ENCODE data around the gene TRHDE.

Gene TRHDE

GRCh38 chr12:72330784-72331183 lies 58.6 kb downstream of the TRHDE start:
- no peak for DNase-seq

- DNase-seq: no peak
Measured at GRCh38 chr12:72337382-72337781, 65.2 kb downstream of the TRHDE start.

GRCh38 chr12:72337946-72338345 lies 65.8 kb downstream of the TRHDE start:
- no peak for DNase-seq

- no peak for DNase-seq
Measured at GRCh38 chr12:72338437-72338836, 66.3 kb downstream of the TRHDE start.

- peak; percentile 39 to 43 for DNase-seq
Measured at GRCh38 chr12:72346363-72346944, 74.3 kb downstream of the TRHDE start.

GRCh38 chr12:72349491-72349890 lies 77.3 kb downstream of the TRHDE start:
- DNase-seq: no peak

GRCh38 chr12:72359416-72359815 lies 87.2 kb downstream of the TRHDE start:
- no peak for DNase-seq

GRCh38 chr12:72365151-72365550 lies 93.0 kb downstream of the TRHDE start:
- DNase-seq: no peak

GRCh38 chr12:72366255-72366654 lies 94.1 kb downstream of the TRHDE start:
- DNase-seq: no peak

GRCh38 chr12:72368298-72368697 lies 96.1 kb downstream of the TRHDE start:
- no peak for DNase-seq

GRCh38 chr12:72368719-72369422 lies 96.7 kb downstream of the TRHDE start:
- DNase-seq: no peak

GRCh38 chr12:72369423-72369959 lies 97.3 kb downstream of the TRHDE start:
- DNase-seq: no peak

- no peak for DNase-seq
Measured at GRCh38 chr12:72380441-72380840, 108.3 kb downstream of the TRHDE start.

GRCh38 chr12:72388322-72388721 lies 116.2 kb downstream of the TRHDE start:
- no peak for DNase-seq

- DNase-seq: no peak
Measured at GRCh38 chr12:72390146-72390545, 118.0 kb downstream of the TRHDE start.

GRCh38 chr12:72406111-72406510 lies 133.9 kb downstream of the TRHDE start:
- DNase-seq: no peak

- DNase-seq: no peak
Measured at GRCh38 chr12:72432037-72432604, 160.0 kb downstream of the TRHDE start.

- DNase-seq: no peak
Measured at GRCh38 chr12:72433298-72433697, 161.1 kb downstream of the TRHDE start.

GRCh38 chr12:72434999-72435398 lies 162.8 kb downstream of the TRHDE start:
- DNase-seq: no peak

- DNase-seq: no peak
Measured at GRCh38 chr12:72442217-72442616, 170.0 kb downstream of the TRHDE start.

- DNase-seq: no peak
Measured at GRCh38 chr12:72444125-72444524, 172.0 kb downstream of the TRHDE start.

- no peak for DNase-seq
Measured at GRCh38 chr12:72444566-72444965, 172.4 kb downstream of the TRHDE start.

GRCh38 chr12:72448089-72448488 lies 175.9 kb downstream of the TRHDE start:
- DNase-seq: no peak

- DNase-seq: no peak
Measured at GRCh38 chr12:72448805-72449204, 176.6 kb downstream of the TRHDE start.

Data from activated T-cell treated with anti-CD3 and anti-CD28 coated beads, Interleukin-2, amount 50 U/mL, for 48 hours (primary cell).